GM12892 (cell line): ENCODE results near the gene CLDN18.

Source experiments
- POLR2A ChIP-seq: IDR thresholded peaks from 2 replicates; pipeline ENCODE4 v1.6.1; 2011; ENCODE audit warnings: low read depth, low read length, control low read depth
- POLR2AphosphoS5 ChIP-seq: IDR thresholded peaks from 2 replicates; pipeline ENCODE4 v1.6.1; 2011; ENCODE audit warnings: low read depth, low read length, control low read depth

DNA sequence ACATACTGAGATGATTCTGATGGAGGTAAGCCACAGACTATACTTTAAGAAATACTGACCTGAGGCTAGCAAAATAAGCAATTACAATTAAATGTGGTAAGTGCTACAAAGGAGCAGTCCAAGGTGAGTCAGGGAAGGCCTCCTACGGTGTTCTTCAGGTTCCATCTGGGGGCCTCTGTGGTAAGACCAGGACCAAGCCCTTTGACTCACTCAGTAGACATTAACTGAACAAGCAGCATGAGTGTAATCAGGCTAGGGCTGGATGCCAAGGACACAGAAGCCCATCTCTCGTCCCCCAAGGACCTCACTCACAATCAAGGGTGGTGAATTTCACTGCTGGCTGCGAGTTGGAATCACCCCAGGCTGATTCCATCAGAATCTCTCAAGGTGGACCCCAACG, 68.1 kb downstream of the CLDN18 start:
- TF ChIP-seq POLR2AphosphoS5 (no peak), POLR2A (no peak)
